Esophagus muscularis mucosa (tissue), 3 donors: Measurements from ENCODE around the gene OR51S1.

ENCODE experiments used
- CTCF ChIP-seq, 3 experiments: fragments of 200-600 bp in 2 of 3; fragments of 450-650 bp in 1 of 3; sonication (generic) in 2 of 3; IDR thresholded peaks; one replicate each; pipeline ENCODE4 v1.5.1; 2017 to 2019; ENCODE audit warnings: antibody characterized with exemption in 3 of 3, mild to moderate bottlenecking in 2 of 3, moderate library complexity in 1 of 3
- POLR2A ChIP-seq: fragments of 450-650 bp; IDR thresholded peaks from one replicate; pipeline ENCODE4 v1.6.1; 2017; ENCODE audit warnings: antibody characterized with exemption, moderate library complexity, mild to moderate bottlenecking, low read depth
- POLR2AphosphoS5 ChIP-seq, 2 donors: sonication (generic); formaldehyde crosslinking; IDR thresholded peaks; one replicate each; pipeline ENCODE4 v1.6.1; 2017; ENCODE audit warnings: antibody characterized with exemption in 2 of 2

- no peak for TF ChIP-seq POLR2AphosphoS5 (IDR thresholded peaks at IDR 0.05)
- TF ChIP-seq CTCF (IDR thresholded peaks at IDR 0.05): no peak
- TF ChIP-seq POLR2A: no peak
Observed at GRCh38 chr11:4821021-4821420, 28.0 kb downstream of the OR51S1 start, which contains the start of gene OR51F2.
